H4 (cell line): ENCODE results near the gene ASCC2. TPM values are rescaled to one million over a fixed set of nuclear protein-coding genes. Genes with fewer than 3 reads are reported as not detected.
"Not testable (repeated sequence)": the region's sequence is repeated elsewhere in the genome, so short reads cannot be mapped to it uniquely, and the experiment has no call there.

Source experiments
- DNase-seq: peaks from one replicate; pipeline ENCODE4 v3.0.0-alpha.2; 2015; ENCODE audit warnings: low spot score
- total RNA-seq: library from RNA; depleted of rRNA; stranded (reverse); fragments of >200 nt; shearing (Covaris generic); gene quantifications from 2 replicates; pipeline ENCODE4 v1.2.3, GENCODE V29; 2014; rRNA removed

The ASCC2 gene, protein sequence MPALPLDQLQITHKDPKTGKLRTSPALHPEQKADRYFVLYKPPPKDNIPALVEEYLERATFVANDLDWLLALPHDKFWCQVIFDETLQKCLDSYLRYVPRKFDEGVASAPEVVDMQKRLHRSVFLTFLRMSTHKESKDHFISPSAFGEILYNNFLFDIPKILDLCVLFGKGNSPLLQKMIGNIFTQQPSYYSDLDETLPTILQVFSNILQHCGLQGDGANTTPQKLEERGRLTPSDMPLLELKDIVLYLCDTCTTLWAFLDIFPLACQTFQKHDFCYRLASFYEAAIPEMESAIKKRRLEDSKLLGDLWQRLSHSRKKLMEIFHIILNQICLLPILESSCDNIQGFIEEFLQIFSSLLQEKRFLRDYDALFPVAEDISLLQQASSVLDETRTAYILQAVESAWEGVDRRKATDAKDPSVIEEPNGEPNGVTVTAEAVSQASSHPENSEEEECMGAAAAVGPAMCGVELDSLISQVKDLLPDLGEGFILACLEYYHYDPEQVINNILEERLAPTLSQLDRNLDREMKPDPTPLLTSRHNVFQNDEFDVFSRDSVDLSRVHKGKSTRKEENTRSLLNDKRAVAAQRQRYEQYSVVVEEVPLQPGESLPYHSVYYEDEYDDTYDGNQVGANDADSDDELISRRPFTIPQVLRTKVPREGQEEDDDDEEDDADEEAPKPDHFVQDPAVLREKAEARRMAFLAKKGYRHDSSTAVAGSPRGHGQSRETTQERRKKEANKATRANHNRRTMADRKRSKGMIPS
- total RNA-seq: 12.9 and 16.0 TPM in 2 replicates

DNA sequence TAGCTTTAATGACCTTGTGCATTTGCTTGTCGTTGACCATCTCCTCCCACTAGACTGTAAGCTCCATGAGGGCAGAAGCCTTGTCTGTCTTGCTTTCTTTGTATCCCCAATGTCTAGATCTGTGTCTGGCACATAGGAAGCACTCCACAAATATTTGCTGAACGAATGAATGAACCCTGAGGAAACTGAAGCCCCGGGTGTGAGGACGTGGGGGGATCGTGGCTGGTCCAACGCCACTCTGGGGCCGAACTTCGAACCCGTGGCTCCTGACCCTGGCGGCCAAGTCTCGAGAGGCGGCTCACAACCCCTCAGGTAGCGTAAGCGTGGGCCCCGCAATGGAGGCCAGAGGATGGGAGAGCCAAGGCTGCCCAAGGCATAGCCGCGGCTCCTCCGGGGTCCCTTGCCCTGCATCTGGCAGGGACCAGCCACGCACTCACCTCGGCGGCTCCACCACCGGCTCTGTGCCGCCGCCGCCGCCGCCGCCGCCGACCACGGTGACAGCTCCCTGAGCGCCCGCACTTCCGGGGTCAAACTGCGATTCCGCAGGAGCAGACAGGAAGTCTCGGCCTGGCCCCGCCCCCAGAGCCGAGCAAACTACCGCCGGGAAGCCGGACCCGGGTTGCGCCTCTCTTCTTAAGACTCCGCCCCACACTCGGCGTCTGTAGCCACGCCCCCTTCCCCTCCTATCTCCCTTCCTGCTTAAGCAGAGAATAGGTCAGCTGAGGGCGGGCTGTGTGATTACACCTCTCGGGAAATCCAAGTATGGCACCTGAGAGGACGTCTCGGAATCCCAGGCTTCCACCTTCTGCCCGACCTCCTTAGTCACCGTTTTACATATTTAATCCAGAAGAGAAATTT lies at the start of gene ASCC2:
ASCC2 (minus strand) TSS at position 534 of the 858 bp plus-strand sequence. CDS start 5,949 bp downstream, outside the sequence.
- DNase-seq: peak; percentile 90

DNA sequence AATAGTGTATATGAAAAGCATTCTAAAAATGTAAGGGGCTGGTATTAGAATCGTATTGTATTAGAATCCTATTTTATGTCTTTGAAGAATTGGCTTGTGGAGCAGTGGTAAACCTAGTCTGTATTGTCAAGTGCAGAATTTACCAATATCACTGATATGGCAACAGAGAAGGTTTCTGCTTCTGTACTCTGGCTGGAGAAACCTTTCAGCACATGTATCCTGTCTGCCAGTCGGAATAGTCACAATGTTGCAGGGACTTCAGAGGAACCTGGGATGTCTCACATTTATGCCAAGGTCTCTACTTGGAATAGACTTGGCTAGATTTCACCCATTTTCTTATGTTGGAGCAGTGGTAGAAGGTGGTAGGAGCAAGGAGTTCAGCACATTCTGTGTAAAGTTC lies 49.3 kb upstream of the ASCC2 start:
- no peak for DNase-seq

DNA sequence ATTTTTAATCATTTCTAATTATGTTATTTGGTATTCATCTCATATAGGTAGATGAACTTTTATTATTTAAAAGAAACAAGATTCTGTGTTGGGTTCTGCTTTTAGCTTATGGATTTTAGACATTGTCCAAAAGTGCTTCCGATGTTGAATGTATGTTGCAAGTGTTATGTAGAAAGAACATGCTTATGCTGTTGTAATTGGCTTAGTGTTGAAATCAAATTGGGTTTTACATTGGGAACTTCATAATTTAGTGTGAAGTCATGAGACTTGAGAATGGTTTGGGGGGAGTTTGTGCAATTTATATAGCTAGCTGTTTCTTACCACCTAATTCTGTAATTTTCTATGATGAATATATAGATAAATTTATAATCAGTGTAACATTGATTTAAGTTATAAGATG lies 48.5 kb upstream of the ASCC2 start:
- no peak for DNase-seq

DNA sequence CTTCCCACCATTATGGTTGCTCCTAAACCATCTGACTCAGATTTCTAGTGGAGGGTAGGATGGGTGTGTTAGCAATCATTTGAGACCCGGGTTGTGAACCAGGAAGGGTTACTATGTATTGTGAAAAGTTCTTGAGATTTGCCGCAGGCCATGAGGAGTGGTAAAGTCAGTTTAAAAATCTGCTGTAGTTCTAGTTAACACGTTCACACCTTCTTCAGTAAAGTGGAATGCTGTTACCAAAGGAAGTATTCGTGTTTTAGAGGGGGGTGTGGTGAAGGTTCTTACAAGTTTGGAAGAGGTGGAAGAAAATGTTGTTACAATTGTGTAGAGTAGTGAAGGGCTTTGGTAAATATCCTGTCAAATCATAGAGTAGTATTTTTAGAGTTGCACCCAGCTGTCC lies 47.5 kb upstream of the ASCC2 start:
- DNase-seq: no peak

DNA sequence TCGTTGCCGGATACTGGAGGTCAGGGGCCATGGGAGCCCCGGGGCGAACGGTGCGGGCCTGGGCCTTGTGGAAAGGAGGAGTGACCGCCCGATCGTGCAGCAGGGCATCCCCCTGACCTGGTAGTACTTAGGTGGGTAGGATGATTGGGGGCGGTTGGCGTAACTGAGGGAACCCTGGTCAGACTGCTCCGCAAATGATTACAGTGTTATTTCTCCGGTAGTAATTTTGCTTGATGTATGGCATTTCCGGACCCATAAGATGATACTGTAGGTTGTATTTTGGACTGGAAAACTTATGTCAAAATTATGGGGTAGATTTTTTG lies 45.7 kb upstream of the ASCC2 start:
- DNase-seq: no peak

DNA sequence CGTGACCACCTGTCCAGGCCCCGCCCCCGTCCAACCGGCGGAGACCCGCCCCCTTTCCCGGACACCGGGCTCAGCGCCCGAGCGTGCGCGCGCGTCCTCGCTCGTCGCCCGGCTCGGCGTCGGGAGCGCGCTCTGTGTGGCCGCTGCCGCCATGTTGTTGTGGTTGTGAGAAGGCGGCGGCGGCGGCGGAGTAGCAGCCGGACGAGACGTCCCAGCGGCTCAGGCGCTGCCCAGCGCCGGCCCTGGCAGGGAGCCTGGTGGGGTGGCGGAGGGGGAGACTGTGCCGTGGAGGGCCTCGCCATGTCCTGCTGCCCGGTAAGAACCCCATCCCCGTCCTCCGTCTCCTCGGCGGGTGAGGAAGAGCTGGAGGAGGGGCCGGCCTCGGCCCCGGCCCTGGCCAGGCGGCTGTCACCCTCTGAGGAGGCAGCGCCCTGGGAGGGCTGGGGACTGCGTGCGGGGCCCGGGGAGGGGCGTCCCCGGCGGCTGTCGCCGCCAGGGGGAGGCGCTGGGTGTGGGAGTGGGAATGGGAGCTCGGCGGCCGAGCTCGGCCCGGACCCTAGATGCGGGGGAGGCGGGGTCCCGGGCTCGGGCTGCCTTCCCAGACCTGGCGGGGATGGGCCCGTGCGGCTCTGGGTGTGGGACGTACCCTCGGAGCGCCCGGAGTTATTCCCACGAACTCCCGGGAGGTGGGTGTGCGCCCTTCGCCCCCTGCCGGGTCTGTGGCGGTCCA lies 45.1 kb upstream of the ASCC2 start, which contains the start of gene MTMR3:
MTMR3 (plus strand) TSS at position 130 of the 730 bp plus-strand sequence. CDS start 87,886 bp downstream, outside the sequence.
- DNase-seq: peak; percentile 66

DNA sequence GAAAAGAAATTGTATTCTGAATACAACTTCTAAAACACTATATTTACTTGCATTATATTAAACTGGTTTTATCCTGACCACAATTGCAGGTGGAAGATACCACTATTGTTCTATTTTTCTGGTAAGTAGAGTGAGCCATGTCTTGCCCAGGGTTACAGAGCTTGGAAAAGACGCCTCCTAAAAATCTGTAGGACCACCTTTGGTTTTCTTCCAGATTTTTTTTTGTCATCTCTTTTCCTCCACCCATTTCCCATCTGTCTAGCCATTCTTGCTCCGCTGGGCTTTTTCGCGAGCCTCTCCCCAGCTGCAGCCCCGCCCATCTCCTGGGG lies 44.6 kb upstream of the ASCC2 start:
- no peak for DNase-seq

DNA sequence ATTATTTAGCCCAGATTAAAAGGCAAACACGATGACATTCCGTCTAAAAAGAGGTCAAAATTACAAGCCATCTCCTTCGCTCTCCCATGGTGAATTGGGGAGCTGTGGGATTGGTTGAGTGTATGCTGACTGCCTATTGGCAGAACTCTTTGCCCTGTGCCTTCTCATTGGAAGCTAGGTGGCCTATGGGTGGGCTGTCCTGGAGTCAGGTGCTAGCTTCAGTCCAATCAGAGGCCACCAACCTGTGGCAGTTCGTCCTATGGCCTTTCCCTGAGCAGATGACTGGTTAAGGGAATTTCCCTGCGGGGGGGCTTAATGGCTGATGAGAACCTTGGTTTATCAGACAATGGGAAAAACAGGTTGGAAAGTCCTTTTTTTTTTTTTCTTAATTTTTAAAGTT lies 41.7 kb upstream of the ASCC2 start:
- DNase-seq: no peak

DNA sequence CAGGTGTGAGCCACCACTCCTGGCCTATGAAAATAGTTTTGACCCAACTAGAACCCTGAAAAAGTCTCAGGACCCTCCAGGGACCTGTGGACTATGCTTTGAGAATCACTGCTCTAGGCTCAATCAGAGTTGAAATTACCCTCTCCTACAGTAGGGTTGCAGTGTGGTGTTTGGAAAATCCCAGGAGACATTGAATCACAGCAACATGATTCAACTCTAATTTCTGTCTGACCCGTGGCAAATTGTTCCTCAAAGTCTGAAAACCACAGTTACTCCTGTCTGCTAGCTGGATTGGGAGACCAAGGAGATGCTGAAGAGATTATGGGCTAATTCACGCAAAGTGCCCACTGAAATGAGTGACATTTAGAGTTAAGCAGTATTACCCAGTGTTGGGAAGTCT lies 39.5 kb upstream of the ASCC2 start:
- no peak for DNase-seq

DNA sequence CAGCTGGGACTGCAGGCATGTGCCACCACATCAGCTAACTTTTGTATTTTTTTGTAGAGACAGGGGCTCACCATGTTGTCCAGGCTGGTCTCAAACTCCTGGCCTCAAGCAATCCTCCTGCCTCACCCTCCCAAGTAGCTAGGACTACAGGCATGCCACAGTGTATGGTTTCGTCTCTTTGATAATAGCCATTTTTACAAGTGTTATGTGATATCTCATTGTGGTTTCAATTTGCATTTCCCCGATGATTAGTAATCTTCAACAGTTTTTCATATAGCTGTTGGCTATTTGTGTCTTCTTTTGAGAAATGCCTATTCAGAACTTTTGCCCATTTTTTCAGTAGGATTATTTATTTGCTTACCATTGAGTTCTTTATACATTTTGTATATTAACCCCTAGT lies 35.9 kb upstream of the ASCC2 start:
- no peak for DNase-seq

DNA sequence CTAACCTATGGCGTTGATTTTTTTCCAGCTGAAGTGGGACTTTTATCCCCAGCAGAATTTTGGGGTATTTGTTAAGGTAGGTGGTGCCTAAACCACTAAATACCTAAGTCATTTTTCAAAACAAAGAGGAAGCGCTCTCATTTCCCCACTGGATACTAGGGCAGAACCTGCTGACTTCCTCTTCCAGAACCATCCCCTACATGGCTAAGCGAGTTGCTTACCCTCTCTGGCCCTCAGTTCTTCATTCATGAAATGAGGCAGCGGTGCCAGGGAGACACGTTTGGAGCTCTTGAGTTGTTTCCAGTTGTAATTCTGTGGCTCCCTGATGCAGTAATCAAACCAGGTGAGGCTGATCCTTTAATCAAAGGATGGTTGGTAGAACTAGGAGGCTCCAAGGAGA lies 34.9 kb upstream of the ASCC2 start:
- DNase-seq: no peak

DNA sequence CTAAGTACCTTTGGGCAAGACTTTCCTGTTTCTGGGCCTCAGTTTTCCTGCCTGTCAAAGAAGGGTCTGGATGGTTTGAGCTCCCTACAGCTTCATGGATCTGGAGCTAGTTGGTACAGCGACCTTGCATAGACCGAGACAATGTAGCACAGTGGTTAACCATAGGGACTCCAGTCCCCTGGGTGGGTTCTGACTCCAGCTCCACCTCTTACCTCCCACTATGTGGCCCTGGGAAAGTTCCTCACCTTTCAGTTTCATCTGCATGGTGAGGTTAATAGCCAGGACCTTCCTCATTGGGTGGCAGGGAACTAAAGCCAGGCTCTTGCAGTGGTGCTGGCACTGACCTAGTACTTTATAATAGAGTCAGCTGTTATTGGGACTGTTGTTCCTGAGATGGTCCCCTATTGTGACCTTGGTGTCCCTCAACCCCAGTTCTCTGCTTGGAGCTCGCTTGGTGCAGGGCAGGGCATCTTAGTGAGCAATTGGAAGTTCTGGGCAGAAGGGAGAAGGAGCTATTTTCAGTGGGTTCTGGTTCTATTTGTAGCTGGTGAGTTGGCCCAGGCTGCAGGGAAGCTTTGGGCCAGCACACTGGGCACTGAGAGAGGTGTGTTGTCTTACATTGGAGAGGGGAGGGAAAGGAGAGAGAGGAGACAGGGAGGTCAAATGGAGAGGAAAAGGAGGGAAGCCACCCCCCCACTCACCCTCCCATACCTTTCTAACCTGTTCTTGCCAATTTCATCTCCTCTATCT lies 34.2 kb upstream of the ASCC2 start:
- DNase-seq: no peak

DNA sequence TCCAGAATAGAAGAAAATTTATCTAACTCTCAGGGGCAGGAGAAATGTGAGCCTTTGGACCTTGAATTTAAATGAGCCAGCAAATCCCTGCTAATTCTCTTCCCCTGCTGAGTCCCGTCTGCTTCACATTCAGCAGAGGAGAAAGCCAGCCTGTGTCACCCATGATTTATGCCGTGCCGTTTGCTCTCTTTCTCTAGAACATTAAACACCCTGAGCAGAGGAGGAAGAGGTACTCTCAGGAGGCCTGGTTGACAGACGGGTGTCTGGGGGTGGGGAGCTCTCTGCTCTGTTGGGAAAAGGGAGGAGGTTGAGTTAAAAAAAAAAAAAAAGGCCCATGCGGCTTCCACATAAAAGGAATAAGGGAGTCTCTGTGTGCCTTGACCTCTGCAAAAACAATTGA lies 33.6 kb upstream of the ASCC2 start:
- no peak for DNase-seq

DNA sequence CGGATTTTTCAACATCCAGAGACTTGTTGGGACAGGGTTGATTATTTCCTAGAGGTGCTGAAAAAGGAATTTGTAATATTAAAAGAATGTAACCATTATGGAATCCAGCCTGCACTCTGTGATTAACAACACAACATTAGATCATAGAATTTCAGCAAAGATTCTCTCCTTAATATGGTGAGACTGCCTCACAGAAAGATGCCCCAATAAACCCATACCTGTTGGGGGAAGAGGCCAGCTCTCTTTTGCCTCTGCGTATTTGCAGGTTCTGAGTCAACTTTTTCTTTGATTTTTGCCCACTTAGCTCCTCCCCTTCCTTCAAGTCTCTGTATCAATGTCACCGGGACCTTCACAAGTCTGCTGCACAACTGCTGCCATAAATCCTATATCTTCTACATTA lies 32.5 kb upstream of the ASCC2 start:
- DNase-seq: no peak

DNA sequence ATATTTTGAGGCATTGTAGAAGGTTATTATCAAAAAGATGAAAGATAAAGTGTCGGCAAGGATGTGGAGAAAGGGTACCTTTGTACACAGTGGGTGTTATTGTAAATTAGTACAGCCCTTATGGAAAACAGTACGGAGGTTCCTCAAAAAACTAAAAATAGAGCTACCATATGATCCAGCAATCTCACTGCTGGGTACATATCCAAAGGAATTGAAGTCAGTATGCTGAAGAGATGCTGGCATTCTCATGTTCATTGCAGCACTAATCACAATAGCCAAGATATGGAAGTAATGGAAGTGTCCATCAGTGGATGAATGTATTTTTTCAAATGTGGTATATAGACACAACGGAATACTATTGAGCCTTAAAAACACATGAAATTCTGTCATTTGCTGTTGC lies 29.8 kb upstream of the ASCC2 start:
- no peak for DNase-seq

DNA sequence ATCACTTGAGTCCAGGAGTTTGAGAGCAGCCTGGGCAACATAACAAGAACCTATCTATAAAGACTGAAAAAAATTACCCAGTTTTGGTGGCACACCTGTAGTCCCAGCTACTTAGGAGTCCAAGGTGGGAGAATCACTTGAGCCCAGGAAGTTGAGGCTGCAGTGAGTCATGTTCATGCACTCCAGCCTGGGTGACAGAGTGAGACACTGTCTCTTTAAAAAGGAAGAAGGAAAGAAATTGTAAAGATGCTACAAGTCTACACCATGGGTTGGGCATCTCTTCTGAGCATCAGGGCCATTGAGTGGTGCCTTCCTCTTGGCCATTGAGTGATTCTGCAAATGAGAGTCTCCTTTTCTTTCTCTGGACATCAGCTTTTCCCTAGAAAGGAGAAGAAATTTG lies 29.2 kb upstream of the ASCC2 start:
- DNase-seq: no peak

DNA sequence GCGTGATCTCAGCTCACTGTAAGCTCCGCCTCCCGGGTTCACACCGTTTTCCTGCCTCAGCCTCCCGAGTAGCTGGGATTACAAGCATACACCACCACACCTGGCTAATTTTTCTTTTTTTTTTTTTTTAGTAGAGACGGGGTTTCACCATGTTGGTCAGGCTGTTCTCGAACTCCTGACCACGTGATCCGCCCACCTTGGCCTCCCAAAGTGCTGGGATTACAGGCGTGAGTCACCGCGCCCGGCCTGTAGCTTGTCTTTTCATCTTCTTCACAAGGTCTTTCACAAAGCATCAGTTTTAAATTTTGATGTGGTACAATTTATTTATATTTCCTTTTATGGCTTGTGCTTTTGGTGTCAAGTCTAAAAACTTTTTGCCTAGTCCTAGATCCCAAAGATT lies 27.5 kb upstream of the ASCC2 start:
- not testable (repeated sequence) for DNase-seq

DNA sequence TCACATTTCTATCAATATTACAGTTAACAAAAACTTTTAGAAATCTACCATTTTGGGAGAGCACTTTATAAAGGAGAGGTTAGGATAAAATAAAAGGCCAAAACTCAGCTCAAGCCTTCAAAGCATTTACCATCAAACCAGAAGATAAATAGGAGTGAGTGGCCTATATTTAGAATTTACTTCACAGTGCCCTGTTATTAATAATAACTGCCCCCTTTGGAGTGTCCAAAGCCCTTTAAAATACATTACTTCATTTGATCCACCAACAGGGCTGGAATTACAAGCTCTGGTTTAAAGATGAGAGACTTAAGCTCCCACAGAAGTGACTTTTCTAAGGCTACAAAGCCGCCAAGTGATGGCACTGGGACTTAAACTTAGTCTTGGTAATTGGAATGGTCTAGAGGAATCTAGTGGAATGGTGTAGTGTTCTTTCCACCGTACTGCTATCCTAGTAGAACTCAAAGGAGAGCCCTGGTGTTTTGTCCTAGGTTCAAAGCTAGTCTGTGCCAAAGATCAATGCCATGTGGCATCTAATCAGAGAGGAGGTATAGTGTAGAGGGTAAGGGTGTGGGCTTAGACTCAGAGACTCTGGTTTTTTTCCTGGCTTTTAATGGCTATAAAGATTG lies 23.7 kb upstream of the ASCC2 start:
- no peak for DNase-seq

DNA sequence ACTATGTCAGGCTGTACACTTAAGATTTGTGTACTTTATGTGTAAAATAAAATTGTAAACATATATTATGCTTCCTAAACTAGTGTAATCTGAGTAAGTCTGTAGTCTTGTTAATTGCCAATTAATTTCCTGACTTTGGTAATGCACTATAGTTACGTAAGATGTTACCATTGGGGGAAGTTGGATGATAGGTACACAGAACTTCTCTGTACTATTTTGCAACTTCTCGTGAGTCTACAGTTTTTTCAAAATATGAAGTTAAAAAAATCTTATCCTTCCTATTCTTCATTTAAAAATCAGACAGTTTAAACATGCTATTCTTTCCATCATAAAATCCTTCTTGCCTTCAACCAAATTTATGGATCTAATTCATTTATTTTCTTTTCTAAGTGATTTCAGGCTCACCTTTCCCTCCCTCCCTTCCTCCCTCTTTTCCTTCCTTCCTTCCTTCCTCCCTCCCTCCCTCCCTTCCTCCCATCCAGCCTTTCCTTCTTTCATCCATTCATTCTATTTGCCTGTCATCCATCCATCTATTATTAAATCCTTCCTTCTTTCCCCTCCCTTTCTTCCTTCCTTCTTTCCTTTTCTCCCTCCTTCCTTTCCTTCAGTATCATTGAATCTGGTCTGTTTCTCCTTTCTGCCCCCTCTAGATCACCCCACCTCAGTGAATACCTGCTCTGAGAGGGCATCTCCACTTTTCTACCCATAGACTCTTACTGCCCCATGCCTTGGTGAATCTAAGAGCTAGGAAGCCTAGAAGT lies 22.1 kb upstream of the ASCC2 start:
- DNase-seq: no peak

DNA sequence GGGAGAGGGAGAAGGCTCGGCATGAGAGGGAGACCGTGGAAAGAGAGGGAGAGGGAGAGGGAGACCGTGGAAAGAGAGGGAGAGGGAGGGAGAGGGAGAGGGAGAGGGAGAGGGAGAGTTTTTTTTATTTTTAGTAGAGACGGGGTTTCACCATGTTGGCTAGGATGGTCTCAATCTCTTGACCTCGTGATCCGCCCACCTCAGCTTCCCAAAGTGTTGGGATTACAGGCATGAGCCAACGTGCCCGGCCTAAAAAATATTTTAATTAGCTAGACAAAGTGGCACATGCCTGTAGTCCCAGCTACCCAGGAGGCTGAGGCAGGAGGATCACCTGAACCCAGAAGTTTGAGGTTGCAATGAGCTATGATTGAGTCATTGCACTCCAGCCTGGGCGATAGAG lies 21.0 kb upstream of the ASCC2 start:
- not testable (repeated sequence) for DNase-seq
